CD4-positive, alpha-beta T cell treated with Interleukin-6 at 100 ng/mL for 8 hours (primary cell): ENCODE results near the gene NRN1L.
"Not testable (repeated sequence)": the region's sequence is repeated elsewhere in the genome, so short reads cannot be mapped to it uniquely, and the experiment has no call there.

Source experiments
- DNase-seq: peaks from one replicate; pipeline ENCODE4 v3.0.0-alpha.2; 2020; ENCODE audit warnings: mixed read lengths, low spot score

NRN1L gene

DNA sequence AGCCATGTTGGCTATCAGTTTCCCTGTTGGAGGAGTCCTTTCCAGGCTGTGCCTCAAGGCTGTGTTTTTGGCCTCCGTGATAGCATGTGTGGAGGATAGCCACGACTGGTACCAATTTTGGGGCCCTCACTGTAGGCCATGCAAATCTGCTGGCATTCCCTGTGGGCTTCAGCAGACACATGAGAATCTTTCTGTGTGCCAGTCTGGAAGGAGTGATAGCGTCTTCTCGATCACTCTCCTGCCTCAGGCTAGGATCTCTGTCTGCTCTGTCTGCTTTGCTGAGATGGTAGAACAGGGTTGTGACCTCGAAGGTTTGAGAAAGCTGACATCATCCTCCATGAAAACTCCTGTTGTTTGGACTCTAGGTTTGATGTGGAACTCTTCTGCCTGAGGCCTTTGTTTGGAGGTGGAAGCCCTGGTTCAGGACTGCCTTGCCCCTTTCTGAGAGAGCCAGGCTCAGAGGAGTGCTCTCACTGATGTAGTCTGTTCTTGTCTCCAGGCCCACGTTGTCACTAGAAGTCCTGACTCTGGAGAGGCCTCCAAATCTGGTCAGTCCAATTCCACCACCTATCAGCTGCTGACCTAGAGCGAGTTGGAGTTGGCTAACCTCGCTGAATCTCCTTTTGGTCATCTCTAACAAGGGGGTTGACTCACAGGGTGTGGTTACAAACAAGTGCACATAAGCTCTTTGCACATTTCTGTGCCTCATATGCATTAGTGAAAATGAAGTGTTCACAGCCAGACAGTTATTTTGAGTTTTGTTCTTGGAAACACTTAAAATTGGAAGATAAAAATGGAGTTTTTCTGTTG is 23.9 kb upstream of the NRN1L start:
- DNase-seq: no peak

DNA sequence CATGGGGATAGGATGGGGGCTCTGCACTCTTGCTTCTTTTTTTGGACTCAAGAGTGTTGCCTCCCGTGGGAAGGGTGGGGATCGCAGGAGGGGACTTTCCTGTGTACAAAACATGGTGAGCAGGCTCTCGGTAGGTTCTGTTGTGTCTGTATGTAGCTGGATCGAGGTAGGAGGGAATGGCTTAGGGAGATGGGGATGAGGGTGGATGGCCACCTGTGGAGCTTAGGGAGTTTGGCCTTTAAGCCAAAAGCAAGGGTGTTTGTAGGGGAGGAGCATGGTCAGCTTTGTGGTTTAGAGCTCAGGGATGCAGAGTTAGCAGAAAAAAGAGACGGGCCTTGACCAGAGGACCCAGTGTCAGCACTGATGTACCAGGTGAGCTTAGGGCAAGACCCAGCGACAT is 22.8 kb upstream of the NRN1L start:
- DNase-seq: no peak

- no peak for DNase-seq
These were observed 21.8 kb upstream of the NRN1L start for GRCh38 chr16:67862623-67863583.

DNA sequence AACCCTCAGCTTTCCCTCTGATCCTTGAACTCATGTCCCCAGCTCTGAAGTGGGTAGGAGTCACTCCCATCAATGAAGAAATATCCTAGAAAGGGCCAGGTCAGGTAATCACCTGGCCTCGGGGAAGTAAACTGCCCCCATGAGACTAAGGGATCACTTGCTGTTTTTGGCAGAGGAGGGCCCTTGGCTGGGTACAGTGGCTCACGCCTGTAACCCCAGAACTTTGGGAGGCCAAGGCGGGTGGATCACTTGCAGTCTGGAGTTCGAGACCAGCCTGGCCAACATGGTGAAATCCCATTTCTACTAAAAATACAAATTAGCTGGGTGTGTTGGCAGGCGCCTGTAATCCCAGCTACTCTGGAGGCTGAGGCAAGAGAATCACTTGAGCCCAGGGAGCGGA is 20.6 kb upstream of the NRN1L start:
- DNase-seq: not testable (repeated sequence)

GRCh38 chr16:67864594-67864993 is 20.1 kb upstream of the NRN1L start:
- no peak for DNase-seq

DNA sequence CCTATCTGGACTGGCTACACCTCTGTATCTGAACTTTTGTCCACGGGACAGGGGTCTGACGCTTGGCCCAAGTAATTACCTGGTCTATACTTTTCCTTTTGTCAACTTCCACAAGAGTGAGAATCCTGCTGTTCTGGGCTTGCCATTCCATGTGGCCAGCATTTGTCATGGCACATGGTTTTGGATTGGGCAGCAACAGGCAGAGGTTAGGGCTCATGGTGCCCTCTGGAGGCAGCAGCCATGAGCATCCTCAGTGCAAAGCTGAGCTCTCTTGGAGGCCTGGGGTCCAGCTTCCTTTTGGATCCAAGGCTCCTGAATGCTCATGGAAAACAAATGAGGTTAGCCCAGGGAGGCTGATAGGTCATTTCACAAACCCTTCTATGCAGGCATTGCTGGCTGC is 19.4 kb upstream of the NRN1L start:
- DNase-seq: no peak

- DNase-seq: no peak
These were observed 16.4 kb upstream of the NRN1L start for GRCh38 chr16:67868290-67868689.

DNA sequence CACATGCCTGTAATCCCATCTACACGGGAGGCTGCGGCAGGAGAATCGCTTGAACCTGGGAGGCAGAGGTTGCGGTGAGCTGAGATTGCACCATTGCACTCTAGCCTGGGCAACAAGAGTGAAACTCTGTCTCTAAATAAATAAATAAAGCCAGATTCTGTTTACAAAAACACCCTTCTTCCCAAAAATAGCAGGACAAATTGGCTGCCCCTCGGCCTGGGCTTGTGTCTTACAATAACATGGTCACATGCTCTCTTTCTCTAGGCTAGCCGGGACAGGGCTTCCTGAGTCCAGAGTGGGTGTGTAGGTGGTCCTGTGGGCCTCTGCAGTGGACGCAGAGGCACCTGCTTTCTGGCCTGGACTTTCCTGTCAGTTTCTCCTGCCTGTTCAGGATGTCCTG is 15.0 kb upstream of the NRN1L start:
- no peak for DNase-seq

DNA sequence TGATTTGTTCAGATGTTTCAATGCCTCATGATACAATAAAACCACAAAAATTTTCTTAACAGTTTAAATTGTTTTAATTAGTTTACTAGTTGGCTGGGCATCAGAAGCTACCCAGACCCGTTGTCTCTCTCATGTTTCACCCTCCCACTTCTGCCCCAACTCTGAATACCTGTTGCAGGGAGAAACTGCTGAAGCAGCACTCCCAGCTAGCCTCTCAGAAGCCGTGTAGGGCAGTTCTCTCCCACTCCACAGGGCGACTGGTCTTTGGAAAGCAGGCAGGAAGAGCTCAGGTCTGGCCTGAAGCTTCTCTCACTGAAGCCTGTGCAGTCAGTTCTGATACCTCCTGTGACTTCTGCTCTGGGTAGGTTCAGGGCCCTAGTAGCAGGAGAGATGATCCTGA is 13.4 kb upstream of the NRN1L start:
- no peak for DNase-seq

DNA sequence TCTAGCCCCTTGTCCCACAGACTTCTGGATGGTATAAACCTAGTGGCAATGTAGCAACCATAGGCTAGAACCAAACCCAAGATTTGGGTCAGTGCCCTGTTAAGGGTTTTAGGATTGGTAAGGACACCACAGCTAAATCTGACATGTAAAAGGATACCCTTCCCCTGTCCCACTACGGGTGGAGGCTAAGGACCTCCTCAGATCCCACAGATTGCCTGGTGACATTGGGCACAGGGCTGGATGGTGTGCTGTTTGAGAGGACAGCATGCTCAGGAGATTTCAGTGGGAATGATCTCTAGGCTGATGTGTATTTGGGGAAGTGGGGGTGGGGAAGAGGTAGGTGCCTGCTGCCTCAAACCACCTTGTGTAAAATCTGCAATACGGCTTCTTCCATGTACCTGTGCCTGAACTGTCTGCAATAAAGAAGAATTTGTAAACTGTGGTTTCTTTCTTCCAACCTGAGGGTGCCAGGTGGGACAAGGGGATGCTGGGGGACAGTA is 12.5 kb upstream of the NRN1L start:
- DNase-seq: no peak

GRCh38 chr16:67872631-67873434 is 11.9 kb upstream of the NRN1L start, which contains the start of gene EDC4:
Gene EDC4, plus strand, starts transcription at chr16:67873052. Its CDS starts 210 bp downstream, at chr16:67873262.
- peak; percentile 79 for DNase-seq

DNA sequence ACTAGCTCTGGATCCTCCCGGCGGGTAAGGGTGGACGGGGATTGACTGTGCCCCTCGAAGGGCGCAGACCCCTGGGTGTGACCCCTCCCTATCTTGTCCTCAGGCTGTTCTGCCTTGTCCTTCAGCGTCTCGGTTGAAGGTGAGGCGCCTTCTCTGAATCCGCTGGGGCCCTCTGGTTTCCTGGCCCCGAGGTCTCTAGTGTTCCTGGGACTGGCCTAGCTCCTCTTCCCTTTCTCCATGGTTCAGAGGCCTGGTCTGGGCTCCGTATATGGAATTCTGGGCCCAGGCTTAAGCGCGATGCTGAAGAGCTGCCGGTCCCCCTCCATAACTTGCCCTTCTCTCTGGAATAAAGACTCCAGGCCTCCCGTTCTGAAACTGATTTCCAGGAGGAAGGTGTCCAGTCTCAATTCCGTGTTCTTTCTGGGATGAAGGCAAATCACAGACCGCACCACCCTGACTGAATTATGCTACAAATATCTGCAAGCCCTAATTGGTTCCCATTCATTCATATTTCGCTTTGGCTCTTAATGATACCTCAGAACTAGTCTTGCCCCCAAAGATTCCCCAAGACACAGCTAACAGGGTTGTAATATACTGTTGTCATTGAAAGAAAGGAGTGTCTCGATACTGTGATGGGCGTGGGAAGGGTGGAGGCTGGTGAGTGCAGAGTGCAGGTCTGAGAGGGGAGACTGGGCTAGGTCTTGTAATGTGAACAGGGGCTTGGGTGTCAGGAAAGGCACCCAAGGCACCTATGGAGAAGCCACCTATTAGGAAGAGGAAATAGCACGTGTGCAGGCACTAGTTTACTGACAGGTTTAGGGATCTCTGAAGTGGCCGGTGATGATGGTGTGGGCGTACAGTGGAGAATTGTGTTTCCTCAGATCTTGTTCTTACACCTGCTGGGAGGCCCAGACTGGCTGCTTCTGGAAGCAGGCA is 11.0 kb upstream of the NRN1L start:
- no peak for DNase-seq

DNA sequence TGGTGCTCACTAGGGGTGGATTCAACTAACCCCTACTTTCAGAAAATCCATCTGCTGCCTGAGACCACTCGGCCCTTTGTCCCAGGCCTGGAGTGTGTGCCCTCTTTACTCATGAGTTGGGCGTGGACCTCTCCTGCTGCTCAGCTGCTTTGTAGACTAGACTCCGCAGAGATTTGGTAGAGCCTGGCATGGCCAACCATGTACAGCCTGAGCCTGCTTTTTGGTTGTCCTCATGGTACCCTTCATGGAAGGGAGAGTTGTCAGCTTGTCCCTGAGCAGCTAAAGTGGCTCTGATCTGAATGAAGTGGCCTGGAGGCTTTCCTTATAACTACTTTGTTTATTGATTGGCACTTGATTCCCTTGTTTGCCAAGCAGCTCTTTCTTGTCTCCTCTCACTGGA is 10.3 kb upstream of the NRN1L start:
- no peak for DNase-seq

DNA sequence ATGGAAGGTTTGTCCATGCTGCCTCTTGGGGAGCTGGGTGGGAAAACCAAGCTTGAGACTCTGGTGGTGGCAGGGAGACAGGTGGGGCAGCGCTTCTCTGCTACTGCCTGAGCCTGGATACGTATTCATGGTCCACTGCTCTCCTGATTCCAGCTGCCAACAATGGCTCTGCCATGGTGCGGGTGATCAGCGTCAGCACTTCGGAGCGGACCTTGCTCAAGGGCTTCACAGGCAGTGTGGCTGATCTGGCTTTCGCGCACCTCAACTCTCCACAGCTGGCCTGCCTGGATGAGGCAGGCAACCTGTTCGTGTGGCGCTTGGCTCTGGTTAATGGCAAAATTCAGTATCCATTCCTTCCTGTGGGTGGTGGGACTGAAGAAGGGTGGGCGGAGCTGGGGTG is 7.6 kb upstream of the NRN1L start:
- DNase-seq: no peak

GRCh38 chr16:67878232-67878631 is 6.5 kb upstream of the NRN1L start:
- no peak for DNase-seq

DNA sequence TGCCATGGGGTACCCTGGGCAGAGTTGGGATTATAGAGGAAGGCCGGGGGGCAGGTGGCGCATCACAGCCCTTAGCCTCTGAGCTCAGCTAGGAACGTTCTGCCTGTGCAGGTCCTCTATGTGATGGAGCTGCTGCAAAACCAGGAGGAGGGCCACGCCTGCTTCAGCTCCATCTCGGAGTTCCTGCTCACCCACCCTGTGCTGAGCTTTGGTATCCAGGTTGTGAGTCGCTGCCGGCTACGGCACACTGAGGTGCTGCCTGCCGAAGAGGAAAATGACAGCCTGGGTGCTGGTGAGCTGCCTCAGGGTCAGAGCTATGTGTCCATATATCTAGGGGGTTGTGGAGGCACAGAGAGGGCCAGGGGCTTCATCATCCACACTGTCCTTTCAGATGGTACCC is 5.8 kb upstream of the NRN1L start:
- DNase-seq: no peak

DNA sequence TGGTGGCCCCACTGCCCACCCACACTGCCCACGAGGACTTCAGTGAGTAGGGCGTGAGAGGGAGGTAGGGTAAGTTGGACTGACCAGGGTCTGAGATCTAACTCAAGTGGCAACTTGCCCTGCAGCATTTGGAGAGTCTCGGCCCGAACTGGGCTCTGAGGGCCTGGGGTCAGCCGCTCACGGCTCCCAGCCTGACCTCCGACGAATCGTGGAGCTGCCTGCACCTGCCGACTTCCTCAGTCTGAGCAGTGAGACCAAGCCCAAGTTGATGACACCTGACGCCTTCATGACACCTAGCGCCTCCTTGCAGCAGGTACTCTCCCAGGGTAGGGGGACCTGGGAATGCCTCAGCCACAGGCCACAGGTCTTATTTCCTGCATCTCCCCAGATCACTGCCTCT is 5.2 kb upstream of the NRN1L start:
- DNase-seq: no peak

GRCh38 chr16:67879936-67880335 is 4.7 kb upstream of the NRN1L start:
- DNase-seq: no peak

DNA sequence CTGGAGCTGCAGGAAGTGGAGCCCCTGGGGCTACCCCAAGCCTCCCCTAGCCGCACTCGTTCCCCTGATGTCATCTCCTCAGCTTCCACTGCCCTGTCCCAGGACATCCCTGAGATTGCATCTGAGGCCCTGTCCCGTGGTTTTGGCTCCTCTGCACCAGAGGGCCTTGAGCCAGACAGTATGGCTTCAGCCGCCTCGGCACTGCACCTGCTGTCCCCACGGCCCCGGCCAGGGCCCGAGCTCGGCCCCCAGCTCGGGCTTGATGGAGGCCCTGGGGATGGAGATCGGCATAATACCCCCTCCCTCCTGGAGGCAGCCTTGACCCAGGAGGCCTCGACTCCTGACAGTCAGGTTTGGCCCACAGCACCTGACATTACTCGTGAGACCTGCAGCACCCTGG is 4.1 kb upstream of the NRN1L start:
- DNase-seq: no peak

- no peak for DNase-seq
These were observed 3.0 kb upstream of the NRN1L start for GRCh38 chr16:67881621-67882161.
